HUES48 (cell line): ENCODE measurements around the gene RAD51B.

Experiments
- H3K27ac ChIP-seq: one replicate; pipeline ENCODE4 v1.7.0; 2013; ENCODE audit warnings: low read depth, low read length, inconsistent platforms
- H3K27me3 ChIP-seq: 2 replicates; pipeline ENCODE4 v1.6.1; 2013; ENCODE audit warnings: mild to moderate bottlenecking, low read length; ENCODE audit not compliant: control insufficient read depth, insufficient read depth
- H3K36me3 ChIP-seq: 2 replicates; pipeline ENCODE4 v1.6.1; 2013; ENCODE audit warnings: low read length; ENCODE audit not compliant: control insufficient read depth, insufficient read depth
- H3K4me1 ChIP-seq: 2 replicates; pipeline ENCODE4 v1.6.1; 2013; ENCODE audit warnings: mild to moderate bottlenecking, low read length; ENCODE audit not compliant: control insufficient read depth, insufficient read depth
- H3K4me3 ChIP-seq: 2 replicates; pipeline ENCODE4 v1.5.1; 2013; ENCODE audit warnings: mild to moderate bottlenecking, low read depth, low read length
- H3K9ac ChIP-seq: 2 replicates; pipeline ENCODE4 v1.6.1; 2013; ENCODE audit warnings: mild to moderate bottlenecking, low read depth, low read length, moderate library complexity
- H3K9me3 ChIP-seq: 2 replicates; pipeline ENCODE4 v1.6.1; 2013; ENCODE audit warnings: low read length; ENCODE audit not compliant: control insufficient read depth, insufficient read depth

The RAD51B gene

DNA sequence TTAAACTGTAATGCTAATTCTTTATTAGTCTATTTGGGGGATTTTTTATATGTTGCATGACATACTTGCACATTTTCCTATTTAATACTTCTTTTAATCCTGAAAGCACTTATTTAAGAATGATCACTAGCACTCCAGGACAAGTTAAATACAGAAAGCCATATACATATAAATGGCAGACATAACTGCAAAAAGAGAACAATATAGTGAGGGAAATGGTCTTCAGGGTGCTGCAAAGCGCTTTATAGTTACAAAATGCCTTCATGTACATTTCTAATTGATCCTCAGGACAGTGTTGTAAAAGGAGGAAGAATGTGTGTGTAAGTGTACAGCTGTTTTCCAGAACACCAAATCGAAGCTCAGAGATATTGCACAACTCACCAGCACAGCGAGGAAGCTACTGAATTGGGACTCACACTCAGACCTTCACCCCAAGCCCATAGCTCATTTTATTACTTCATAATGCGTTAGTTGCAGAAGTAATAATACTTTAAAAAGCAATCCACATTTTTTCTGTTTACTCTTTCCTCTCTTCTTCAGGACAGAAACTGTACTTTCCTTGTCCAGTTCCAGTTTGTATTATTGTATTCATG lies 428.2 kb downstream of the RAD51B start:
- Histone ChIP-seq H3K4me1 (peaks cover 67% of the 10 kb centered on the region), H3K27me3 (no peaks in the 10 kb centered on the region), H3K4me3 (no peak overlapping the region), H3K36me3 (no peaks in the 10 kb centered on the region), H3K9me3 (no peaks in the 10 kb centered on the region), H3K27ac (no peak overlapping the region), H3K9ac (no peak overlapping the region)

- Histone ChIP-seq H3K27me3 (no peaks in the 10 kb centered on the region), H3K4me3 (no peak overlapping the region), H3K27ac (peak overlapping the region; percentile 31), H3K36me3 (no peaks in the 10 kb centered on the region), H3K9me3 (no peaks in the 10 kb centered on the region), H3K4me1 (peaks cover 69% of the 10 kb centered on the region), H3K9ac (no peak overlapping the region)
Measured at GRCh38 chr14:68248481-68249255, 429.1 kb downstream of the RAD51B start.

- H3K36me3 ChIP-seq = no peaks in the 10 kb centered on the region
- no peaks in the 10 kb centered on the region for H3K27me3 ChIP-seq
- no peaks in the 10 kb centered on the region for H3K9me3 ChIP-seq
- no peak overlapping the region for H3K9ac ChIP-seq
- no peak overlapping the region for H3K27ac ChIP-seq
- no peak overlapping the region for H3K4me3 ChIP-seq
- peaks cover 76% of the 10 kb centered on the region for H3K4me1 ChIP-seq
Measured at GRCh38 chr14:68249661-68250451, 430.3 kb downstream of the RAD51B start.

- H3K4me3 ChIP-seq = no peak overlapping the region
- H3K9ac ChIP-seq = no peak overlapping the region
- H3K4me1 ChIP-seq = peaks cover 81% of the 10 kb centered on the region
- no peaks in the 10 kb centered on the region for H3K9me3 ChIP-seq
- no peaks in the 10 kb centered on the region for H3K27me3 ChIP-seq
- H3K36me3 ChIP-seq = no peaks in the 10 kb centered on the region
- peak overlapping the region; percentile 17 for H3K27ac ChIP-seq
Measured at GRCh38 chr14:68250927-68251768, 431.6 kb downstream of the RAD51B start.

DNA sequence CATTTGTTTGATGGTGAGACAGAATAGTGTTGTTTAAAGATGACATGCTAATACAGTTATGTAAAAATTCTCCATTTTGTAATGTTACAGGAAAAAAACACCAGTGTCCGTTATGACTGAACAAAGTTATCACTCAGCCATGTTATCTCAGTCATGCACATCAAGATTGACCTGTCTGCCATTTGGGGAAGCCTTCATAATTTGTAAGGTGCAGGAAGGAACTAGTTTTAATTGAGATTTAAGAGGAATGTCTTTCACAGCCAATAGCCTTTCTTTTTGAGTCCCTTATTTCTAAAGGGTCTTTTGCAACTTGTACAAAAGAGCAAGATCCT lies 432.2 kb downstream of the RAD51B start:
- Histone ChIP-seq H3K4me3 (no peak overlapping the region), H3K27me3 (no peaks in the 10 kb centered on the region), H3K4me1 (peaks cover 85% of the 10 kb centered on the region), H3K9me3 (no peaks in the 10 kb centered on the region), H3K27ac (peak overlapping the region; percentile 17), H3K9ac (no peak overlapping the region), H3K36me3 (no peaks in the 10 kb centered on the region)

DNA sequence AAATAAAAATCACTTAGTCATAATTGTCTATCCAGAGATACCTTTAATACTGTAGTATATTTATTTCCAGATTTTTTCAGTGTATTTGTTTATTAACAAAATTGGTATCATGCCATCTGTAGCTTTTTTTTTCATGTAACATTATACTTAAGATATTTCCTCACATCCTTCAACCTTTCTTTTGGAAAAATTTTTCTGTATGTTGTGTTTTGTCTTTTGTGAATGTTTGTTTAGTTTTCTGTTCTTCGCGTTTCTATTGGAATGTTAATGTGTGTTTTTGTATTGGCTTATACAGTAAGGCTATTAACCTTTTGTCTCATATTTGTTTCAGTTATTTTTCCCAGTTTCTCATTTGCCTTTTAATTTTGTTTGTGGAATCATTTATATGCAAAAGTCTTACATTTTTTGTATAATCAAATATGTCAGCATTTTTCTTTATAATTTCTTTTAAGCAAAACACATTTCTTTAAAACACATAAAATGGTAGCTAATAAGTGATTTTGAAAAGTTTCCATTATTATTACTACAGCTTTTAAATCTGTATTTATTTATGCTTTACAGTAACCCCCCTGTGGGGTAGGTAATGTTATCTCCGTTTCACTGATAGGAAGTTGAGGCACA lies 433.7 kb downstream of the RAD51B start:
- no peaks in the 10 kb centered on the region for H3K9me3 ChIP-seq
- peaks cover 77% of the 10 kb centered on the region for H3K4me1 ChIP-seq
- no peak overlapping the region for H3K27ac ChIP-seq
- no peak overlapping the region for H3K9ac ChIP-seq
- no peaks in the 10 kb centered on the region for H3K27me3 ChIP-seq
- no peaks in the 10 kb centered on the region for H3K36me3 ChIP-seq
- no peak overlapping the region for H3K4me3 ChIP-seq

- no peaks in the 10 kb centered on the region for H3K36me3 ChIP-seq
Measured at GRCh38 chr14:68253878-68254528, 434.4 kb downstream of the RAD51B start.

GRCh38 chr14:68254669-68255527 lies 435.3 kb downstream of the RAD51B start:
- no peaks in the 10 kb centered on the region for H3K36me3 ChIP-seq
- no peak overlapping the region for H3K4me3 ChIP-seq
- H3K9me3 ChIP-seq = no peaks in the 10 kb centered on the region
- peak overlapping the region; percentile 24 for H3K27ac ChIP-seq
- H3K9ac ChIP-seq = no peak overlapping the region
- peaks cover 71% of the 10 kb centered on the region for H3K4me1 ChIP-seq
- H3K27me3 ChIP-seq = no peaks in the 10 kb centered on the region

More at GRCh38 chr14:68253878-68254528, 434.4 kb downstream of the RAD51B start:
- no peak overlapping the region for H3K9ac ChIP-seq
- peaks cover 74% of the 10 kb centered on the region for H3K4me1 ChIP-seq
- no peaks in the 10 kb centered on the region for H3K27me3 ChIP-seq
- H3K4me3 ChIP-seq = no peak overlapping the region
- H3K27ac ChIP-seq = peak overlapping the region; percentile 13
- no peaks in the 10 kb centered on the region for H3K9me3 ChIP-seq

DNA sequence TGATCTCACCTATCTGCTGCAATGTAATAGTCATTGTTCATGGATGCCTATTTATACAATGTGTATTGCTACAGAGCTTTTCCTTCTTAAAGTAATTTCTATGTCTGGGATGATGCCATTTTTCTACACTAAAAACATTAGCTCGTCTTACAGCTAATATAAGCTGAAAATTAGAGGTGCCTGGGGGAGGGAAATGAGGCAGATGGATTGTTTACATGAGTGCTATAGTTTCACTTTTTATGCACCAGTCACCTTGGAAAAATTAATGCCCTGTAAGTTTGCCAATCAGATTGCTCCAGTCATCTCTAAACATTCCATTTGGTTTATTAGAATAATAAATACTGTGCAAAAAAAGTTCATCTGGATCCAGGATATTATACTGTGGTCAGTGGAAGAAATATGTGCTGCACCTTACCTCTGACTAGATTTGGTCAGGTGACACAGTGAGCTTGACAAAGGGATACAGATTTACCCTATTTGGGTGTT lies 436.2 kb downstream of the RAD51B start:
- Histone ChIP-seq H3K27me3 (no peaks in the 10 kb centered on the region), H3K9me3 (no peaks in the 10 kb centered on the region), H3K9ac (no peak overlapping the region), H3K4me3 (no peak overlapping the region), H3K4me1 (peaks cover 71% of the 10 kb centered on the region), H3K36me3 (no peaks in the 10 kb centered on the region), H3K27ac (no peak overlapping the region)
